K562 (cell line): ENCODE results near the gene TSPAN15.
"Not testable (repeated sequence)": the region's sequence is repeated elsewhere in the genome, so short reads cannot be mapped to it uniquely, and the experiment has no call there.

Experiments
- ARID3A ChIP-seq: IDR thresholded peaks from 2 replicates; pipeline ENCODE4 v1.6.1; 2012; ENCODE audit warnings: low read depth, low read length, improper control_type of control experiment, borderline replicate concordance
- CEBPB ChIP-seq: fragments of 450-650 bp; IDR thresholded peaks from 2 replicates; pipeline ENCODE4 v1.6.1; 2016; ENCODE audit warnings: missing genetic modification characterization, missing compliant biosample characterization
- GATAD2B ChIP-seq: fragments of 450-650 bp; IDR thresholded peaks from 2 replicates; pipeline ENCODE4 v1.6.1; 2017; ENCODE audit warnings: mild to moderate bottlenecking, borderline replicate concordance
- HMBOX1 ChIP-seq: sonication (generic); IDR thresholded peaks from 2 replicates; pipeline ENCODE4 v1.6.1; 2016
- HMGN3 ChIP-seq: IDR thresholded peaks from 2 replicates; pipeline ENCODE4 v1.6.1; 2011; ENCODE audit warnings: borderline replicate concordance, low read depth, mild to moderate bottlenecking, mixed read lengths, low read length; ENCODE audit not compliant: insufficient read length; ENCODE audit errors: extremely low read depth
- POLR2A ChIP-seq: fragments of 450-650 bp; conservative IDR thresholded peaks from 2 replicates; pipeline ENCODE4 v1.6.1; 2016
- REST ChIP-seq, 2 experiments: fragments of 450-650 bp; formaldehyde crosslinking in 1 of 2; IDR thresholded peaks; 2 replicates each; pipeline versions ENCODE4 v1.4.0 to v1.6.1; 2014 to 2020; ENCODE audit warnings: mild to moderate bottlenecking in 2 of 2, borderline replicate concordance in 1 of 2, low read depth in 1 of 2
- SMAD3 ChIP-seq: fragments of 450-650 bp; formaldehyde crosslinking; conservative IDR thresholded peaks from 2 replicates; pipeline ENCODE4 v1.4.0; 2020; ENCODE audit warnings: mild to moderate bottlenecking
- TBL1XR1 ChIP-seq, 2 experiments: IDR thresholded peaks; 2 replicates each; pipeline ENCODE4 v1.6.1; 2012; ENCODE audit warnings: improper control_type of control experiment in 2 of 2, low read length in 2 of 2, mild to moderate bottlenecking in 1 of 2
- UBTF ChIP-seq, 2 experiments: IDR thresholded peaks; 2 replicates each; pipeline ENCODE4 v1.6.1; 2012; ENCODE audit warnings: improper control_type of control experiment in 2 of 2, low read depth in 2 of 2, low read length in 2 of 2, borderline replicate concordance in 1 of 2
- WHSC1 ChIP-seq: IDR thresholded peaks from one replicate; pipeline ENCODE4 v1.6.1; 2012; ENCODE audit warnings: low read length, control low read depth, inconsistent platforms
- ZFP30 ChIP-seq: fragments of 250-450 bp; sonication (Bioruptor Pico); IDR thresholded peaks from 2 replicates; pipeline ENCODE4 v1.8.0; 2022; ENCODE audit warnings: moderate library complexity, mild to moderate bottlenecking, inconsistent platforms, borderline replicate concordance
- ZNF592 ChIP-seq: fragments of 450-650 bp; IDR thresholded peaks from 2 replicates; pipeline ENCODE4 v1.6.1; 2017; ENCODE audit warnings: antibody characterized with exemption, mild to moderate bottlenecking

GRCh38 chr10:69450395-69450794 is 870 bp upstream of the TSPAN15 start:
- TF ChIP-seq REST (IDR thresholded peaks at IDR 0.05; ENCODE audit: borderline replicate concordance); REST (CRISPR knock-in tag; IDR thresholded peaks at IDR 0.05; ENCODE audit: low read depth); WHSC1; GATAD2B; POLR2A; TBL1XR1 (IDR thresholded peaks at IDR 0.05; ENCODE audit: low read length in 2 of 2); HMGN3; ZNF592; ZFP30 (CRISPR knock-in tag); CEBPB (tag); ARID3A; UBTF (IDR thresholded peaks at IDR 0.05; ENCODE audit: borderline replicate concordance in 1 of 2, low read depth in 2 of 2, low read length in 2 of 2); SMAD3 (CRISPR knock-in tag); HMBOX1: not testable (repeated sequence)
